HuH-7 (cell line): Measurements from ENCODE around the gene PKP4.
"Not testable (repeated sequence)": the region's sequence is repeated elsewhere in the genome, so short reads cannot be mapped to it uniquely, and the experiment has no call there.

Source experiments
- DNase-seq: peaks from one replicate; pipeline ENCODE4 v3.0.0; 2011; ENCODE audit warnings: low spot score

PKP4 gene

GRCh38 chr2:158464426-158465281, 7.9 kb downstream of the PKP4 start:
- DNase-seq, result peak; percentile 23

- no peak for DNase-seq
Observed at GRCh38 chr2:158467248-158467647, 10.5 kb downstream of the PKP4 start.

GRCh38 chr2:158472829-158473228, 16.1 kb downstream of the PKP4 start:
- DNase-seq, result not testable (repeated sequence)

- DNase-seq, result not testable (repeated sequence)
Observed at GRCh38 chr2:158473300-158473699, 16.5 kb downstream of the PKP4 start.

- no peak for DNase-seq
Observed at GRCh38 chr2:158473719-158474392, 17.1 kb downstream of the PKP4 start.

GRCh38 chr2:158474526-158475011, 17.8 kb downstream of the PKP4 start:
- not testable (repeated sequence) for DNase-seq

GRCh38 chr2:158477202-158477601, 20.4 kb downstream of the PKP4 start:
- no peak for DNase-seq

- no peak for DNase-seq
Observed at GRCh38 chr2:158478237-158478636, 21.5 kb downstream of the PKP4 start.

GRCh38 chr2:158478816-158479215, 22.1 kb downstream of the PKP4 start:
- no peak for DNase-seq

GRCh38 chr2:158481116-158481515, 24.4 kb downstream of the PKP4 start:
- DNase-seq, result no peak

GRCh38 chr2:158482594-158482993, 25.8 kb downstream of the PKP4 start:
- DNase-seq, result no peak

- no peak for DNase-seq
Observed at GRCh38 chr2:158484892-158485556, 28.3 kb downstream of the PKP4 start.

- no peak for DNase-seq
Observed at GRCh38 chr2:158486150-158486969, 29.6 kb downstream of the PKP4 start.

- DNase-seq, result no peak
Observed at GRCh38 chr2:158486970-158487325, 30.2 kb downstream of the PKP4 start.

GRCh38 chr2:158487419-158487818, 30.7 kb downstream of the PKP4 start:
- no peak for DNase-seq

- DNase-seq, result no peak
Observed at GRCh38 chr2:158488442-158489216, 31.9 kb downstream of the PKP4 start.

GRCh38 chr2:158489366-158490112, 32.8 kb downstream of the PKP4 start:
- no peak for DNase-seq

- no peak for DNase-seq
Observed at GRCh38 chr2:158491072-158491471, 34.3 kb downstream of the PKP4 start.

GRCh38 chr2:158493458-158493857, 36.7 kb downstream of the PKP4 start:
- no peak for DNase-seq

- DNase-seq, result no peak
Observed at GRCh38 chr2:158495175-158495574, 38.4 kb downstream of the PKP4 start.
